ENCODE results near the gene HSPB8. TPM values are rescaled to one million over a fixed set of nuclear protein-coding genes. Genes with fewer than 3 reads are reported as not detected.

HSPB8 gene
- total RNA-seq, 1 donor from 2014 or later, result 44.2 TPM

DNA sequence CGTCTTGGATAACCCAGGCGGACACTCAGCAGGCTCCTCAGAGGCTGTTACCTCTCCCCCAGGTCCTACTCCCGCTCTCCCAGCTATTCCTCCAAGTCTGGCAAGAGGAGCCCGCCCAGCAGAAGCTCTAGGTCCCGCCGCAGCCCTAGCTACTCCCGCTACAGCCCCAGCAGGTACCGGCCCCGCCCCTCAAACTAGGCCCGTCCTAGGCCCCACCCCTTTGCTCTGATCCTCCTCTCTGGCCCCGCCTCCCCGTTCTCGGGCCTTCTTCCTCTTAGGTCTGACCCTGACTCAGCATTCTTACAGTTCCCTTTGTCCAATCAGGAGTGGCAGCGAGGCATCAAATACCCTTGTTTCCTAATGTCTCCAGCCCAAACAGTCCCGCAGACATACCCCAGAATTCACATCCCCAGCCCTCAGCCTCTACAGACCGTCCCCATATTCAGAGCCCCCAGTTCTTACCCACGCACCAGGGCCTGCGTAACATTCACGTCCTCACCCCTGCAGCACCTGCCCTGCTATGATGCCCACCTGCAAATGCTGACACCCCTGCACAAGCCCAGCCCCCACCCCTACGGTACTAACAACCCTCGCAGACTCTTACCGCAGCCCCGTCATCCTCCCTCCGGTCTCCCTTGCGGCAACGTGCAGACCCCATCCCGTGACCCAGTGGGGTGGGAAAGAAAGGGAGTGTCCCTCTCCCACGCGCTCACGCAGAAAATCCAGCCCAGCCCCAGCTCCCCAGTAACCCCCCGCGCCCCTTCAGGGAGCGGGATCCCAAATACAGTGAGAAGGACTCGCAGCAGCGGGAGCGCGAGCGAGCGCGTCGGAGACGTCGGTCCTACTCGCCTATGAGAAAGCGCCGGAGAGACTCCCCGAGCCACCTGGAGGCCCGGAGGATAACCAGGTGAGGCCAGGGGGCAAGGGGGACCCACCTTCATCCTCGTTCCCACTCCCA is 25.0 kb upstream of the HSPB8 start:
- H3K36me3 ChIP-seq (ENCODE audit: control insufficient read depth, insufficient read depth, low read length), result no peaks in the 10 kb centered on the region
- H3K27me3 ChIP-seq (ENCODE audit: control insufficient read depth, insufficient read depth, low read length), result peaks cover 2% of the 10 kb centered on the region
- TF ChIP-seq CTCF (IDR thresholded peaks at IDR 0.05; ENCODE audit: insufficient read depth, low read length, poor library complexity, severe bottlenecking), result no peak
- peak; percentile 37 for DNase-seq (ENCODE audit: low read depth)
- peak overlapping the region; percentile 4 for H3K4me3 ChIP-seq (ENCODE audit: low read depth, low read length)

GRCh38 chr12:119154435-119154818 is 24.3 kb upstream of the HSPB8 start:
- DNase-seq (ENCODE audit: low read depth), result no peak
- TF ChIP-seq CTCF (IDR thresholded peaks at IDR 0.05; ENCODE audit: insufficient read depth, low read length, poor library complexity, severe bottlenecking), result no peak
- Histone ChIP-seq H3K4me3 (ENCODE audit: low read depth, low read length) (no peak overlapping the region), H3K27me3 (ENCODE audit: control insufficient read depth, insufficient read depth, low read length) (peaks cover 2% of the 10 kb centered on the region), H3K36me3 (ENCODE audit: control insufficient read depth, insufficient read depth, low read length) (no peaks in the 10 kb centered on the region)

GRCh38 chr12:119156401-119157044 is 22.2 kb upstream of the HSPB8 start:
- Histone ChIP-seq H3K36me3 (ENCODE audit: control insufficient read depth, insufficient read depth, low read length) (no peaks in the 10 kb centered on the region), H3K27me3 (ENCODE audit: control insufficient read depth, insufficient read depth, low read length) (peaks cover 2% of the 10 kb centered on the region), H3K4me3 (ENCODE audit: low read depth, low read length) (no peak overlapping the region)
- peak; percentile 16 for TF ChIP-seq CTCF (IDR thresholded peaks at IDR 0.05; ENCODE audit: insufficient read depth, low read length, poor library complexity, severe bottlenecking)
- no peak for DNase-seq (ENCODE audit: low read depth)

DNA sequence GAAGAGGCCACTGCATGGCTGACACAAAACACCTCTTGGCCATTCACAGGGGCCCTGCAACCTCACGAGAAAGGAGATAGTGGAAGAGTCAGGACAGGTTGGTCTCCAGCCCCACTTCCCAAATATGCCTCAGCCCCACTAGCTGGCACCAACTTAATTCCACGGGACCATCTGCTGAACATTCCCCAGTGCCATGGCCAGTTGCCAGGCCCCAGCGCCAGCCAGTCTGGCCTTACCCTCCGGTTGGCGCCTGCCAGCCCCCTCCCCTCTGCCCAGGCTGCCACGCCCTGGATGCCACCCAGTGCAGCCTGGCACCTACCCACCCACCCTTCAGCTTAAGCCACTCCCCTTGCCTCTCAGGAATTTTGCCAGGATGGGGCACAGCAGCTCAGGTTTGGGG is 21.2 kb upstream of the HSPB8 start:
- peaks cover 2% of the 10 kb centered on the region for H3K27me3 ChIP-seq (ENCODE audit: control insufficient read depth, insufficient read depth, low read length)
- DNase-seq (ENCODE audit: low read depth), result no peak
- TF ChIP-seq CTCF (IDR thresholded peaks at IDR 0.05; ENCODE audit: insufficient read depth, low read length, poor library complexity, severe bottlenecking), result no peak
- H3K4me3 ChIP-seq (ENCODE audit: low read depth, low read length), result no peak overlapping the region
- no peaks in the 10 kb centered on the region for H3K36me3 ChIP-seq (ENCODE audit: control insufficient read depth, insufficient read depth, low read length)

GRCh38 chr12:119157978-119158377 is 20.8 kb upstream of the HSPB8 start:
- Histone ChIP-seq H3K4me3 (ENCODE audit: low read depth, low read length) (no peak overlapping the region), H3K27me3 (ENCODE audit: control insufficient read depth, insufficient read depth, low read length) (peaks cover 2% of the 10 kb centered on the region), H3K36me3 (ENCODE audit: control insufficient read depth, insufficient read depth, low read length) (no peaks in the 10 kb centered on the region)
- no peak for DNase-seq (ENCODE audit: low read depth)
- TF ChIP-seq CTCF (IDR thresholded peaks at IDR 0.05; ENCODE audit: insufficient read depth, low read length, poor library complexity, severe bottlenecking), result no peak
